ENCODE measurements around the gene SCGB3A1. TPM values are rescaled to one million over a fixed set of nuclear protein-coding genes. Genes with fewer than 3 reads are reported as not detected.

SCGB3A1 gene
- total and polyA plus RNA-seq, 2 of the 4 experiments (the other 2 are of a cell fraction) = not detected

DNA sequence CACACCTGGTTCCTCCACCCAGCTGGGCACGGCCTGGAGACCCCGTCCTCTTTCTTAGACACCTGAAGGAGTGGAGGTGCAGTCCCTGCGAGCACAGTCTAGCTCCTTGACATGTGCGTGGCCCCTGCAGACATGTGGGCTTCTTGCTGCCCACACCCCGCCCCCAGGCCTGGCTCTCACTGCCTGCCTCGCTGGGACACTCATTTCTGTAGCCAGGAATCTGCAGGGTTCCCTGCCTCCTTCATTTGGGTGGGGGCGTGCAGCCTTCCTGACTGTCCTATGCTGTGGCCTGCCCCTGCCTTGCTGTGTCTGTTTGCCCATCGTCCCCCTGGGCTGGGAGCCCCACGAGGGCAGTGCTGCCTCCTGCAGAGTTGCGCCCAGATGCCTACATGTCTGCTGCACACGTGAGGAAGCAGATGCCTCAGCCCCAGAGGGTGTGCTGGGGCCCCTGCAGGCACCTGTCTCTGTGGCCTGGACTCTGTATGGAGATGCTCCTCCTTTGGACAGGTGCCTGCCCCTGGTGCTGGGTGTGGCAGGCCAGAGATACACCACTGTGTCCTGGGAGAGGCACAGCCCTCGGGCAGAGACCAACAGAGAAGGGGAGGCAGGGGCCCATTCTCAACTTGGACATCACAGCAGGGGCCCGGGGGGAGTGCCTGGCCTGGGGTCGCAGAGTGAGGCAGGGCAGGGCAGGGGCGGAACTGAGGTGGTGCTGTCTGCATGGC, 35.5 kb upstream of the SCGB3A1 start:
- Histone ChIP-seq H3K79me1 (ENCODE audit: low read depth in 1 of 2, low read length in 2 of 2) (no peaks in the 10 kb centered on the region), H3K14ac (replicated peaks; ENCODE audit: low read depth, low read length) (no peak overlapping the region), H3K9me1 (ENCODE audit: insufficient read depth, low read length) (no peaks in the 10 kb centered on the region), H2BK5ac (ENCODE audit: low read depth, low read length, poor library complexity, severe bottlenecking) (no peak overlapping the region), H2AK9ac (replicated peaks; ENCODE audit: low read depth, low read length, poor library complexity) (no peak overlapping the region), H4K5ac (ENCODE audit: low read depth, low read length) (no peak overlapping the region), H2AK5ac (ENCODE audit: low read depth, low read length) (no peak overlapping the region), H4K8ac (ENCODE audit: low read depth in 2 of 2, low read length in 2 of 2) (no peak overlapping the region), H3K4ac (ENCODE audit: low read depth, low read length) (no peak overlapping the region), H3K27me3 (ENCODE audit: control insufficient read depth, insufficient read depth, low read length) (peaks cover 2% of the 10 kb centered on the region; the same call in 1 of the 2 replicates), H4K20me1 (ENCODE audit: insufficient read depth, low read length) (no peaks in the 10 kb centered on the region; the same call in 1 of the 2 replicates), H3K4me3 (ENCODE audit: insufficient read depth, low read depth, low read length) (no peak overlapping the region), H2BK120ac (ENCODE audit: low read depth, low read length) (no peak overlapping the region), H2AFZ (replicated peaks; ENCODE audit: low read length, poor library complexity) (peak overlapping the region; percentile 32), H4K91ac (ENCODE audit: insufficient read depth, low read depth, low read length) (no peak overlapping the region), H2BK15ac (ENCODE audit: low read depth, low read length) (no peak overlapping the region), H3K9ac (ENCODE audit: low read depth, low read length) (no peak overlapping the region), H3K36me3 (ENCODE audit: control insufficient read depth, insufficient read depth, low read length) (no peaks in the 10 kb centered on the region), H3K27ac (ENCODE audit: insufficient read depth, low read length) (no peak overlapping the region), H3K56ac (ENCODE audit: extremely low read depth, insufficient read depth, low read length) (no peak overlapping the region), H2BK20ac (ENCODE audit: low read depth, low read length) (no peak overlapping the region), H3K9me3 (ENCODE audit: control insufficient read depth, insufficient read depth, low read length) (no peaks in the 10 kb centered on the region), H3K23ac (ENCODE audit: low read depth, low read length) (no peak overlapping the region), H3K18ac (ENCODE audit: low read depth, low read length) (no peak overlapping the region), H3K4me1 (ENCODE audit: control insufficient read depth, insufficient read depth, low read length) (no peaks in the 10 kb centered on the region), H3K4me2 (ENCODE audit: low read depth, low read length) (no peak overlapping the region)
- DNase-seq = no peak
- TF ChIP-seq, protein P1, sequence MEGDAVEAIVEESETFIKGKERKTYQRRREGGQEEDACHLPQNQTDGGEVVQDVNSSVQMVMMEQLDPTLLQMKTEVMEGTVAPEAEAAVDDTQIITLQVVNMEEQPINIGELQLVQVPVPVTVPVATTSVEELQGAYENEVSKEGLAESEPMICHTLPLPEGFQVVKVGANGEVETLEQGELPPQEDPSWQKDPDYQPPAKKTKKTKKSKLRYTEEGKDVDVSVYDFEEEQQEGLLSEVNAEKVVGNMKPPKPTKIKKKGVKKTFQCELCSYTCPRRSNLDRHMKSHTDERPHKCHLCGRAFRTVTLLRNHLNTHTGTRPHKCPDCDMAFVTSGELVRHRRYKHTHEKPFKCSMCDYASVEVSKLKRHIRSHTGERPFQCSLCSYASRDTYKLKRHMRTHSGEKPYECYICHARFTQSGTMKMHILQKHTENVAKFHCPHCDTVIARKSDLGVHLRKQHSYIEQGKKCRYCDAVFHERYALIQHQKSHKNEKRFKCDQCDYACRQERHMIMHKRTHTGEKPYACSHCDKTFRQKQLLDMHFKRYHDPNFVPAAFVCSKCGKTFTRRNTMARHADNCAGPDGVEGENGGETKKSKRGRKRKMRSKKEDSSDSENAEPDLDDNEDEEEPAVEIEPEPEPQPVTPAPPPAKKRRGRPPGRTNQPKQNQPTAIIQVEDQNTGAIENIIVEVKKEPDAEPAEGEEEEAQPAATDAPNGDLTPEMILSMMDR (conservative IDR thresholded peaks at IDR 0.05; ENCODE audit: low read depth, low read length) = no peak
- no peak for TF ChIP-seq SMC3 (IDR thresholded peaks at IDR 0.05; ENCODE audit: low read depth, low read length)
- TF ChIP-seq CEBPB (IDR thresholded peaks at IDR 0.05; ENCODE audit: low read depth, low read length) = no peak
- TF ChIP-seq RAD21 (IDR thresholded peaks at IDR 0.05; ENCODE audit: low read length) = no peak
- no peak for TF ChIP-seq BHLHE40 (IDR thresholded peaks at IDR 0.05; ENCODE audit: low read depth, low read length)
- no peak for TF ChIP-seq MAFK (IDR thresholded peaks at IDR 0.05; ENCODE audit: low read depth, low read length)
- no peak for TF ChIP-seq RCOR1 (IDR thresholded peaks at IDR 0.05; ENCODE audit: insufficient replicate concordance, low read length)
- TF ChIP-seq FOS (IDR thresholded peaks at IDR 0.05; ENCODE audit: low read depth, low read length) = no peak
- TF ChIP-seq, protein P2, sequence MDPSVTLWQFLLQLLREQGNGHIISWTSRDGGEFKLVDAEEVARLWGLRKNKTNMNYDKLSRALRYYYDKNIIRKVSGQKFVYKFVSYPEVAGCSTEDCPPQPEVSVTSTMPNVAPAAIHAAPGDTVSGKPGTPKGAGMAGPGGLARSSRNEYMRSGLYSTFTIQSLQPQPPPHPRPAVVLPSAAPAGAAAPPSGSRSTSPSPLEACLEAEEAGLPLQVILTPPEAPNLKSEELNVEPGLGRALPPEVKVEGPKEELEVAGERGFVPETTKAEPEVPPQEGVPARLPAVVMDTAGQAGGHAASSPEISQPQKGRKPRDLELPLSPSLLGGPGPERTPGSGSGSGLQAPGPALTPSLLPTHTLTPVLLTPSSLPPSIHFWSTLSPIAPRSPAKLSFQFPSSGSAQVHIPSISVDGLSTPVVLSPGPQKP (IDR thresholded peaks at IDR 0.05; ENCODE audit: borderline replicate concordance, low read depth, low read length) = no peak
- no peak for TF ChIP-seq CHD1 (IDR thresholded peaks at IDR 0.05; ENCODE audit: low read depth, low read length)
- TF ChIP-seq POLR2A (IDR thresholded peaks at IDR 0.05; ENCODE audit: low read depth, low read length) = no peak
- no peak for TF ChIP-seq MAZ (IDR thresholded peaks at IDR 0.05; ENCODE audit: borderline replicate concordance, low read depth, low read length)
- TF ChIP-seq NFE2L2 (IDR thresholded peaks at IDR 0.05; ENCODE audit: low read depth, low read length) = no peak
- TF ChIP-seq MXI1 (IDR thresholded peaks at IDR 0.05; ENCODE audit: borderline replicate concordance, low read depth, low read length) = no peak
- no peak for TF ChIP-seq RFX5 (IDR thresholded peaks at IDR 0.05; ENCODE audit: low read depth, low read length)
- in situ Hi-C loops (cut with MboI; ENCODE audit: low sequenced_read_pairs) (no loop called here), dilution Hi-C loops (cut with HindIII; ENCODE audit: low sequenced_read_pairs, unreplicated experiment) (no loop called here), intact Hi-C loops (cut with micrococcal nuclease) (no loop called here)
- ChIA-PET POLR2A (ENCODE audit: unreplicated experiment) (no interaction called here), CTCF (no interaction called here)
- WGBS, 2 experiments (ENCODE audit: extremely low coverage in 2 of 2, insufficient read length in 1 of 2) = 49% methylated on average over 7 of the region's 15 CpGs; no CpG with 5 or more reads in 1 of the 2 experiments
- BruUV-seq (replicated peaks) = no TSS peak
- ATAC-seq (ENCODE audit: low read depth) = no peak
